Measurements from ENCODE around the gene PTPRQ. TPM values are rescaled to one million over a fixed set of nuclear protein-coding genes. Genes with fewer than 3 reads are reported as not detected.

The PTPRQ gene
- polyA plus RNA-seq, 1 donor (not counting 4 experiments of a cell fraction or from before 2014, with no cell fraction given) = 0.01 TPM

DNA sequence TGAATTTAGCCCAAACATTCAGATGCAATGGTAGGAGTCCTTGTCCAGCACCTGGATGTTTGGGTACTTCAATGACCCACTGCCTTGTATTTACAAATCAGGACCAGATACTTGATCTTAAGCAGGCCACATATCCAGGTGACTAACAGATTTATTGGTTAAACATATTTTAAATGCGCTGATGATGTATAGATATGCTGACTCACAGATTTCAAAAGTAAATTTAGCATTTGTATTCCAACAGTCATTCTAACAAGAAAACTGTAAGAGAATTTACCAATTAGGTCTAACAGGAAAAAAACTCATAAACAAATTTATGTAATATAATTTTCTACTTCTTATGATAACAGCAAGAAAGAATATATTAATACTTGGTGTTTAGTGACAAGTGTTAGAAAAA lies 234.0 kb downstream of the PTPRQ start:
- H3K79me2 ChIP-seq (ENCODE audit: control insufficient read depth, insufficient read depth, low read length) = no peaks in the 10 kb centered on the region
- no peak overlapping the region for H3K27ac ChIP-seq (ENCODE audit: control insufficient read depth, insufficient read depth, low read length)
- no peaks in the 10 kb centered on the region for H3K9me3 ChIP-seq (ENCODE audit: control insufficient read depth, low read depth, low read length)
- no peak overlapping the region for H3K9ac ChIP-seq (ENCODE audit: control insufficient read depth, extremely low read depth, insufficient read depth, low read length)
- no peak overlapping the region for H3K4me3 ChIP-seq (ENCODE audit: control insufficient read depth in 2 of 3, extremely low read depth in 1 of 3, insufficient read depth in 2 of 3, low read depth in 1 of 3, low read length in 3 of 3)
- H3K9me1 ChIP-seq (ENCODE audit: control insufficient read depth, extremely low read depth, insufficient read depth, low read length) = no peaks in the 10 kb centered on the region
- no peaks in the 10 kb centered on the region for H3K36me3 ChIP-seq (ENCODE audit: control insufficient read depth in 2 of 2, extremely low read depth in 1 of 2, insufficient read depth in 2 of 2, low read length in 2 of 2)
- FAIRE-seq = no peak
- no peaks in the 10 kb centered on the region for H3K4me1 ChIP-seq (ENCODE audit: control insufficient read depth, extremely low read depth, insufficient read depth, low read length)
- dilution Hi-C loops (cut with MboI; ENCODE audit: extremely low pct_ligation_motif_present, low sequenced_read_pairs) = no loop called here
- DNase-seq (ENCODE audit: low read depth, low spot score) = no peak
- no peak overlapping the region for H3K4me2 ChIP-seq (ENCODE audit: control insufficient read depth, extremely low read depth, insufficient read depth, low read depth, low read length)
- TF ChIP-seq, protein P1, sequence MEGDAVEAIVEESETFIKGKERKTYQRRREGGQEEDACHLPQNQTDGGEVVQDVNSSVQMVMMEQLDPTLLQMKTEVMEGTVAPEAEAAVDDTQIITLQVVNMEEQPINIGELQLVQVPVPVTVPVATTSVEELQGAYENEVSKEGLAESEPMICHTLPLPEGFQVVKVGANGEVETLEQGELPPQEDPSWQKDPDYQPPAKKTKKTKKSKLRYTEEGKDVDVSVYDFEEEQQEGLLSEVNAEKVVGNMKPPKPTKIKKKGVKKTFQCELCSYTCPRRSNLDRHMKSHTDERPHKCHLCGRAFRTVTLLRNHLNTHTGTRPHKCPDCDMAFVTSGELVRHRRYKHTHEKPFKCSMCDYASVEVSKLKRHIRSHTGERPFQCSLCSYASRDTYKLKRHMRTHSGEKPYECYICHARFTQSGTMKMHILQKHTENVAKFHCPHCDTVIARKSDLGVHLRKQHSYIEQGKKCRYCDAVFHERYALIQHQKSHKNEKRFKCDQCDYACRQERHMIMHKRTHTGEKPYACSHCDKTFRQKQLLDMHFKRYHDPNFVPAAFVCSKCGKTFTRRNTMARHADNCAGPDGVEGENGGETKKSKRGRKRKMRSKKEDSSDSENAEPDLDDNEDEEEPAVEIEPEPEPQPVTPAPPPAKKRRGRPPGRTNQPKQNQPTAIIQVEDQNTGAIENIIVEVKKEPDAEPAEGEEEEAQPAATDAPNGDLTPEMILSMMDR (optimal IDR thresholded peaks at IDR 0.05 in 1 of 3, IDR thresholded peaks at IDR 0.05 in 1 of 3, conservative IDR thresholded peaks at IDR 0.05 in 1 of 3; ENCODE audit: extremely low read depth in 1 of 3, insufficient read depth in 2 of 3, low read length in 3 of 3) = no peak
- no peaks in the 10 kb centered on the region for H3K27me3 ChIP-seq (ENCODE audit: control insufficient read depth, extremely low read depth, insufficient read depth, low read length)
- H4K20me1 ChIP-seq (ENCODE audit: control insufficient read depth, extremely low read depth, insufficient read depth, low read length) = no peaks in the 10 kb centered on the region
- no peak overlapping the region for H2AFZ ChIP-seq (ENCODE audit: control insufficient read depth, low read length)

DNA sequence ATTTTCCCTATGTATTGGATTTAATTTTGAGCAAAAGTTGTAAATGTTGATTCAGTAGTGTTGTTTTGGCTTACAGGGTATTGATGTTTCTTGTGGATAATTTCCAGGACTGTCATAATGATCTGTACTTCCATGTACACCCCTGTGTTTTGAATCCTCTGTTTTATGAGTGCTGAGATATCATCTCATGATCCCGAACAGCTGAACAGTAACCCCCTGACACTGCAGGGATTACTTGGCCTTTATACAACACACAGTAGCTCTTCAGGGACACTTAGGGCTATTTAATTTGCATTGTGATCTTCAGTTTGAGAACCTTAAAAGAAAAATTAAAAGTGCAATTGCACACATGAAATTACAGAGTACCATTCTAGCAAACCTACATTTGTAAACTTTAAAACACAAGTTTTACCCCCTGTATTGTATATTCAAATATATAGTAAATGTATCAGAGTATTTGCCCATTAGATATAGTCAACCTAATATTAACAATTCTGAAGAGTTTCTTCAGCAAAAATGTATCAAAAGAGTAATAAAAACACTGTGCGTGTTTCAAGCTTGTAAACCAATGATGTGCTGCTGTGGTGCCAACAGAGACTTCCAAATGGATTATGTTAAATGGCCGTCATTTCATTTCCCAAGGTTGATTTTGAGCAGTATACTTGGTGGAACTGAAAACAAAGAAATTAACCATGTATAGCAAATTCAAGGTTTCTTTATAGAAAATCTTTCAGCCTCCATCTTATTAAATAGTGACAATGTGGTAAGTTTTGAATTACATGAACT lies 235.5 kb downstream of the PTPRQ start:
- FAIRE-seq (no peak), DNase-seq (ENCODE audit: low read depth, low spot score) (no peak)
- Histone ChIP-seq H3K9me1 (ENCODE audit: control insufficient read depth, extremely low read depth, insufficient read depth, low read length) (no peaks in the 10 kb centered on the region), H3K27me3 (ENCODE audit: control insufficient read depth, extremely low read depth, insufficient read depth, low read length) (no peaks in the 10 kb centered on the region), H3K4me3 (ENCODE audit: control insufficient read depth in 2 of 3, extremely low read depth in 1 of 3, insufficient read depth in 2 of 3, low read depth in 1 of 3, low read length in 3 of 3) (no peak overlapping the region), H3K4me1 (ENCODE audit: control insufficient read depth, extremely low read depth, insufficient read depth, low read length) (no peaks in the 10 kb centered on the region), H3K27ac (ENCODE audit: control insufficient read depth, insufficient read depth, low read length) (no peak overlapping the region), H3K79me2 (ENCODE audit: control insufficient read depth, insufficient read depth, low read length) (no peaks in the 10 kb centered on the region), H2AFZ (ENCODE audit: control insufficient read depth, low read length) (no peak overlapping the region), H4K20me1 (ENCODE audit: control insufficient read depth, extremely low read depth, insufficient read depth, low read length) (no peaks in the 10 kb centered on the region), H3K9me3 (ENCODE audit: control insufficient read depth, low read depth, low read length) (no peaks in the 10 kb centered on the region), H3K9ac (ENCODE audit: control insufficient read depth, extremely low read depth, insufficient read depth, low read length) (no peak overlapping the region), H3K36me3 (ENCODE audit: control insufficient read depth in 2 of 2, extremely low read depth in 1 of 2, insufficient read depth in 2 of 2, low read length in 2 of 2) (no peaks in the 10 kb centered on the region), H3K4me2 (ENCODE audit: control insufficient read depth, extremely low read depth, insufficient read depth, low read depth, low read length) (no peak overlapping the region)
- dilution Hi-C loops (cut with MboI; ENCODE audit: extremely low pct_ligation_motif_present, low sequenced_read_pairs) = no loop called here
- no peak for TF ChIP-seq EZH2 (IDR thresholded peaks at IDR 0.05; ENCODE audit: low read length)
- TF ChIP-seq, protein P1 (optimal IDR thresholded peaks at IDR 0.05 in 1 of 3, IDR thresholded peaks at IDR 0.05 in 1 of 3, conservative IDR thresholded peaks at IDR 0.05 in 1 of 3; ENCODE audit: extremely low read depth in 1 of 3, insufficient read depth in 2 of 3, low read length in 3 of 3) = no peak

Data from keratinocyte (primary cell).